HuH-7.5 (cell line): Measurements from ENCODE around the gene LCLAT1.

Experiments used
- DNase-seq: peaks from one replicate; pipeline ENCODE4 v3.0.0; 2011; ENCODE audit warnings: low spot score

The LCLAT1 gene

DNA sequence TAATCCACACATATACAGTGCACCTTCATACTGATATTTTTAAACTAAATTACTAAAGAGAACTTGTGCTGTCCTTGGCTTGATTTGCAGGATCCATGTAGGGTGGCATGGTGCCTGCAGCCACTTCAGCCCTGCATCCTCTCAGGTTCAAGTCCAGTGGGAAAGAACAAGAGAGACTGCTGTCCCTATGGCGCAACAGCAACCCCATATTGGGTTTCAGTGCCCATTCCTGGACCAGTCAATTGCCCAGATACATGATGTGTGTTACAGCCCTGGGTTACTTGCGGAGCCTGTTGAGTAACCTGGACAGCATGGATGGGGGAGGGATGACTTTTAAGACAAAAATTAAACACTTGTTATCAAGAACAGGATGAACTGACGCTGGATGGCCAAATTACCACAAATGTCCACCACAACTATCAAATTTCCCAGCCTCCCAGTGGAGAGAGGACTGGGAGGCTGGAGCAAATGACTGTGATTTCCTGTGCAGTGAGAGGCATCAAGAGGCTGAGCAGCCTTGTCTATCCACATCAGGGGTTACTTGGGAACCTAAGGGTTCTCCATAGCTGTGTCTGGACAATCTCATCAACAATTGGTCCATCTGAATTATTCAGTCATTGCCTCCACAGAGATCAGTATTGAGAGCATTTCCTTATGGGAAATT is 198.2 kb downstream of the LCLAT1 start:
- DNase-seq: no peak

DNA sequence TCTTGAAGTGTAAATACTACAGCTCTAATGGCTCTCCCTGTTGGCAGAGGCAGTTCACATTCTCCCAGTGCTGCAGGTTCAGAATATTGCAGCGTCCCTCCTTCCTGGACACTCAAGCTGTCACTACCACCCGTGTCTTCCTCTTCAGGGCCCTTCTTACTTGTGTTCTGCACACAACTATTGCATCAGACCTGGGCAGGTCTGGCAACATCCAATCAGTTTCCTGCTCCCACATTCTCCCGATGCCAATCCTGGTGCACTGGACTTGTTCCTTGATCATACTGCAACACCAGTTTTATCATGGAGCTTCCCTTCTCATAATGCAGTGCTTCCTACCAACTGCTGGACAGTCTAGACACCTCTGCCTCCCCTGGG is 198.7 kb downstream of the LCLAT1 start:
- DNase-seq: no peak

GRCh38 chr2:30647752-30648457 is 200.9 kb downstream of the LCLAT1 start:
- no peak for DNase-seq

- DNase-seq: no peak
Measured at GRCh38 chr2:30649278-30649677, 202.2 kb downstream of the LCLAT1 start.

DNA sequence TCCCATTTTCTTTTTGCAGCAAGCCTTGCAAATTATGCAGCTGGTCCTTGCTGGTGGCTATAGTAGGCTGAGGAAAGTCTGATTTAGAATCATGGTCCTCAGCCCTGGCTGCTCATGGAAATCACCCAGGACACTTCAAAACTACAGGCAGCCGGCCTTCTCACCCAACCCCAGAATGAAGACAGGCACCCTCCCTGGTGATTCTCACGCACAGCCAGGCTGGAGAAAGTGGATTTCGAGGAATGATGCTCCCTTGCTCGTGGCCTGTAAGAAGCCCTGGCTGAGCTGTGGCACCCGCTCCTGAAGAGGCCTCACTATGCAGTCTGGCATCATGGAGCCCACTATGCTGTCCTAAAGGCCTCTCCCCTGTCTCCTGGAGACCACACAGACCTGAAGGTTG is 202.8 kb downstream of the LCLAT1 start:
- no peak for DNase-seq

- DNase-seq: no peak
Measured at GRCh38 chr2:30652271-30652915, 205.3 kb downstream of the LCLAT1 start.

DNA sequence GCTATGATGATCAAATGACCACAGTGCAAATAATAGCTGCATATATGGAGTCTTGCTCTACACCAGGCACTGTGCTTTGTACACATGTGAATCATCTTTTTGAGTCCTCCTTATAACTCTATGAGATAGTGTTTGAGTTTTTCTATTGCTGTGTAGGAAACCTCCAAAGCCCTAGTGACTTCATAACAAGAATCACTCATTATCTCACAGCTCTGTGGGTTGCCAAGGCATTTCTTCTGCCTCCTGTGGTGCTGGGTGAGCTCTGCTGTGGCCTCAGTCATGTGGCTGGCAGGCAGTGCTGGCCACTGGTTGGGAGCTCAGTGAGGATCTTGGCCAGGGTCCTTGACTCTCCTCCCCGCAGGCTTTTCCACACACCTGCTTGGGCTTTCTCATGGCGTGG is 206.8 kb downstream of the LCLAT1 start:
- DNase-seq: no peak

GRCh38 chr2:30654404-30654803 is 207.4 kb downstream of the LCLAT1 start:
- no peak for DNase-seq

- no peak for DNase-seq
Measured at GRCh38 chr2:30655211-30655610, 208.2 kb downstream of the LCLAT1 start.

DNA sequence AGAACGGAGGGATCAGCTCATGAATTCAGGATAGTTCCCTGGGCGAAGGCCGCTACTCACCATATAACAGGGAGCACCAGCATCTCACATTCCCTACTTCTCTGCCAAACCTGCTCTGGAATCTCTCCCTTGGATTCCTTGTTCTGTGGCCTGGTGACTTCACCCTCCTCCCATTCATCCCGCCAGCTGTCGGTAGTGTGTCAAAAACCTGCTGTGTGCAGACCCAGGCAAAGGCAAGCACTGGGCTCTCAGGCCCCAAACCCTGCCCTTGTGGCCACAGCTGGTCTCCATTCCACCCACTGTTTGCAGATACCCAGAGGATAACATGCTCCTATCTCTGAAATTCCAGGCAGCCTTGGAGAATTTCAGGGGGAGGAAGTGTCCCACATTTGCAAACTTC is 208.6 kb downstream of the LCLAT1 start:
- no peak for DNase-seq

DNA sequence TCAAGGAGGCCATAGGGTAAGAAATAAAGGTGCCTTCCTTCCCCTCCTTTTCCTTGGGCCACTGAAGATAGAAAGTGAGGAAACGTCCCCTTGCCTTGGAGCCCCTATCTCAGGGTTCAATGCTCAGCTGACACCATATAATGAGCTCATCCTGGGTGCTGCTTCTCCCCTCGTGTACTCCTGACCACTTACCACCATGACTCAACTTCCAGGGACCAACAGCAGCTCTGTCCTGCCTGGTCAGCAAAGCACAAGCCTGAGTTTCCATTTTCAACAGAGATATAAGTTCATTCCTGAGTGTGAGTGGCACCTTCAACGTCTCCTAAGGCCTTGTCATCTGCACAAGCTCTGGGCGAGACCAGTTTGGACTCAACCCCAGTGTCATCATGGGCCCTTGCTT is 209.0 kb downstream of the LCLAT1 start:
- DNase-seq: no peak

DNA sequence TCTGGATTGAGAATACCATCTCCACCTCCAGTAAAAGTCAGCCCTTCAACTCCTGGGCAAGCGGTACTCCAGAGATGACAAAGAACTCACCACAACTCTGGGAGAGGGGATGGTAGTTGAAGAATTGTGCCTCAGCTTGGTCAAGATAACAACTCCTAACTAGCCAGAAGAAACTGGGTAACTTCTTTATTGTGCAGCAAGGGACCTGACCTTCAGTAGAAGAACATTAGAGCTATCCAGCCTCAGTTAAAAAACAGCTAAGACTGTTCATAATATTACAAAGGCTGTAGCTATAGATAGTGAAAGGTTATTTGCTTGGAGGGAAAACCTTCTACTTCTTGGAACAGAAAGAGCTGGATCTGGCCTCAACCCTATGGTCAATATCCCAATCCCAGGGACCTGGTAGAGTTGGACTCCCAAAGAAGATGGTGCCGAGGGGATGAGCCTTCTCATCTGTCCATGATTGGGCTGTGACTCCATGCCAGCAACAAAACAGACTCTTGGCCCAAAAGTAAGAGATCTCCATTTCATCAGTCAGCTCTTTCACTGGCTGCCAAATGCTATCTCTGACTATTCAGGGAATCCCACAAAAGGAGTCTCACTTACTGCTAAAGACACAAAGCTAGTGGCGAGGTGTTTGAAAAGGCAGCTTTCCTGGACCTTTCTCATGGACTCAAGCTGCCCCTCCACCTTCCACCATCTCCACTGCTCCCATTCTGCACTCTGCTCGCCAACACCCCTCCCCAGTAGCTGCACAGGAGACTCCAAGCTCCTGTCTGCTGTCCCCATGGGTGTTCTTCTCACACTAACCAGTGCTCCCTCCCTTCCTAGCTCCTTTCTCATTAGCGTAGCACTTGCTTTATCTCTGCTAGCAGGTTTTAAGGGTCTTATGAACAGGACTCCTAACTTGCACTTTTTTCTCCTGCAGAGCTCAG is 214.4 kb downstream of the LCLAT1 start:
- no peak for DNase-seq

DNA sequence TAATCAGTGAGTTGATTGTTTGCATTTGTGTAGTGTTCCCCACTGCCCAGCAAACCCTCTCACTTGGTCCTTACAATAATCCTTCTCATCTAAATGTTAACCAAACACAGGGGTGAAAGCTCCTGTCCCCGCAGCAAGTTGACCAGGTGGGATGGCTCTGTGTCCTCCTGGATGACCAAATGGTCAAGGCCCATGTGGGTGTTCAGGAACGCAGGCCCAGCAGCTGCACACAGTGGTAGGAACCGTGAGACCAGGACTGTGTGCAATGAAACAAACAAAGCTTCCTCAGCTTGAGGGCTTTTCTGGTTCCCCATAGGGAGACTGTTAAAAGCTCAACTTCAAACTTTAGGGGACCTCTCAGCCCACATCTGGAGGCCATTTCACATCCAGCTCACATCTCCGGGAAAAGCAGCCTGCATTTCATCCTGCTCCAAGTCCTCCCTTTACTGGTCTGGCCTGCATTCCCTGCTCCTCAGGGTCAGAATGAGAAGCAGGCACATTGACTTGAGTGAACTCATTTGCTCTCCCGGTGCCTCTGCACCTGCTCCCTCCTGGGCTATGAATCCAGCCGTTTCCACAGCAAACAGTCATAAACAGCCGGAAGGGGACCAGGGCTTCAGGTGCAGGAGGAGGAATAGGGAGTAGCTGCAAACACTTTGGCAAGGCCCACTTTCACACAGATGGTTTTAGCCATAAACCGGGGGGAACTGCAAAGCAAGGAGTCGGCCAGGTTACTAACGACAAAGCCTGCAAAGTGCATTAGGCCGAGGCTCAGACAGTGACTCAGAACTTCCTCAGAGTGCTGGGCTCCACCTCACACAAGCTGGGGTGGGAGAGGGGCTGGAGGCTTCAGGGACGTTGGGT is 215.5 kb downstream of the LCLAT1 start:
- DNase-seq: no peak

GRCh38 chr2:30663321-30663720 is 216.3 kb downstream of the LCLAT1 start:
- DNase-seq: no peak

- no peak for DNase-seq
Measured at GRCh38 chr2:30663806-30664205, 216.8 kb downstream of the LCLAT1 start.

- no peak for DNase-seq
Measured at GRCh38 chr2:30664761-30665358, 217.8 kb downstream of the LCLAT1 start.

DNA sequence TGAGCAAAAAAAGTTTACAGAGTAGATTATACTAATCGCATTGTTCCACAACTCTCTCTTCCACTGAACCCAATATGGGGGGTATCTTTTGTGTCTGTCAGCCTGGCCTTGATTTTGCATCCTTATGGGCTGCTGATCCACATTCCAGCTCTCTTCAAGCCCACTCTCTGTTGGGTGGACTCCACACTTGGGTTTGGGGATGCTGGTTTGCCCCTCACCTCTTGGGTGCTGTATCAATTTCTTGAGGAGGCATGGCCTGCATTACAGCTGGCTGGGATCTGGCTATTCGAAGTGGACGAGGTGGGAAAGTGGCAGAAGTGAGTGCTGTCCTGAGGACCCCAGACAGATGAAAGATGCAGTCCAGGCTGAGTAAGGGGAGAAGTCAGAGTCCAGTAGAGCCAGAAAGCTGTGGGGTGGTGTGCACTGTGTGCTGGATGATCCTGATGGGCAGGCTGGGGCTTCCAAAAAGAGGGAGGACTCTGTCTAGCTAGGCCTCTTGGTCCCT is 218.8 kb downstream of the LCLAT1 start:
- DNase-seq: no peak

GRCh38 chr2:30666266-30666874 is 219.3 kb downstream of the LCLAT1 start:
- DNase-seq: no peak

DNA sequence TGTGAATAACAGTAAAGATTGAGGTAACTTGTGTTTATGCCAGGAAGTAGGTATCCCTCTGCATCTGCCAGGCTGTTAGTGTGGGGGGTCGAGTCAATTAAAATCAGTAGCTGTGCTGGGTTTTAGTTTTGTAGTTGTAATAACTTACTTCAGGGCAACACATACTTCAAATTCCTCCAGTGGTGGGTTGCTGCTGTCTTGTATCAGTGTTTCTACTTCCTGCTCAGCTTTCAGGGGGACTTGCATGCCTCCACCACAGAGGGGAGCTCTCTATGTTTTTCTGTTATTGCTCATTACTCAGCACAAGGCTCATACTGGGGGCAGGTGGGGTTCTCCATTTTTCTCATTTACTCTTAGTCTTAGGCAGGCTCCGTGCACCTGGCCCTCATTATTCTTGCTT is 223.4 kb downstream of the LCLAT1 start:
- DNase-seq: no peak

DNA sequence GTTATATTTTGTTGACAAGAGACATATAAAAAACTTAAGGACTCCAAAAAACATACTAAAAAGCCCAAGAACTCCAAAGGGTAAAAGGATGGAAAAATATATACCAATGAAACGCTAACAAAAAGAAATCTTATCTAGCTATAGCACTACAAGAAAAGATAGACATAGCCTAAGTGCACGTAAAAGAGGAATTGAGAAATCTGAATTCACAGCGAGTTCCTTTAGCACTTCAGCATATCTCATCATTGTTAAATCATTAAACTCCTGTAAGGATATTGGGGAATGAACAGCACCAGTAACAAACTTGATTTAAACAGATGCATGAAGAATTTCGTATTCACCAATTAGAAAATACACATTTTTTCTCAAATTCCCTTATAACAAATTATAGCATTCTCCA is 226.1 kb downstream of the LCLAT1 start:
- DNase-seq: no peak
